A673 (cell line): ENCODE results near the gene ZNF385B. TPM values are rescaled to one million over a fixed set of nuclear protein-coding genes. Genes with fewer than 3 reads are reported as not detected.

Experiments used
- BruUV-seq: library from RNA; stranded (reverse); fragments of 400-500 nt; replicated peaks from 2 replicates; lab custom pipeline; 2021; lab: Mats Ljungman, UMichigan
- CTCF ChIA-PET: fragments of 300-600 bp; sonication (Branson Sonifier 250); formaldehyde crosslinking; loops from one replicate; lab custom pipeline; 2022; ENCODE audit warnings: antibody characterized with exemption; lab: Charles Lee
- POLR2A ChIA-PET: fragments of 300-600 bp; sonication (Branson Sonifier 250); formaldehyde crosslinking; loops from one replicate; lab custom pipeline; 2022; ENCODE audit warnings: antibody characterized with exemption; ENCODE audit not compliant: low non-redundant PET; lab: Charles Lee
- DNase-seq: peaks from one replicate; pipeline ENCODE4 v3.0.0-alpha.2; 2015; ENCODE audit warnings: low spot score
- H3K27ac ChIP-seq: fragments of 200-600 bp; sonication (generic); 2 replicates; pipeline ENCODE4 v1.5.1; 2016; ENCODE audit warnings: mixed run types, low read depth, mild to moderate bottlenecking, mixed read lengths, antibody characterized with exemption, low read length; ENCODE audit not compliant: poor library complexity, severe bottlenecking
- H3K27me3 ChIP-seq: fragments of 200-600 bp; sonication (generic); replicated peaks from 2 replicates; pipeline ENCODE4 v1.6.1; 2017; ENCODE audit warnings: mixed run types, low read depth, mild to moderate bottlenecking, mixed read lengths, antibody characterized with exemption, low read length; ENCODE audit not compliant: insufficient read depth, poor library complexity
- H3K36me3 ChIP-seq: fragments of 200-600 bp; sonication (generic); 2 replicates; pipeline ENCODE4 v1.6.1; 2016; ENCODE audit warnings: mixed run types, mild to moderate bottlenecking, mixed read lengths, antibody characterized with exemption, low read length; ENCODE audit not compliant: insufficient read depth, poor library complexity, severe bottlenecking
- H3K4me1 ChIP-seq: fragments of 200-600 bp; sonication (generic); 2 replicates; pipeline ENCODE4 v1.6.1; 2017; ENCODE audit warnings: mixed run types, mild to moderate bottlenecking, mixed read lengths, antibody characterized with exemption, low read length; ENCODE audit not compliant: insufficient read depth, poor library complexity, severe bottlenecking
- H3K4me3 ChIP-seq: fragments of 200-600 bp; sonication (generic); 2 replicates; pipeline ENCODE4 v1.5.1; 2016; ENCODE audit warnings: low read depth, mixed run types, mild to moderate bottlenecking, mixed read lengths, low read length; ENCODE audit not compliant: poor library complexity, severe bottlenecking
- H3K9me3 ChIP-seq: fragments of 200-600 bp; sonication (generic); 2 replicates; pipeline ENCODE4 v1.6.1; 2016; ENCODE audit warnings: mixed run types, low read depth, mild to moderate bottlenecking, mixed read lengths, antibody characterized with exemption, low read length; ENCODE audit not compliant: poor library complexity, severe bottlenecking
- EZH2 ChIP-seq: fragments of 200-600 bp; sonication (generic); IDR thresholded peaks from 2 replicates; pipeline ENCODE4 v1.6.1; 2017; ENCODE audit warnings: borderline replicate concordance, low read depth, mild to moderate bottlenecking, mixed read lengths, antibody characterized with exemption, low read length; ENCODE audit not compliant: poor library complexity, severe bottlenecking
- intact Hi-C: fragments of 100-400 bp; cut with micrococcal nuclease; formaldehyde crosslinking; loops from one replicate; pipeline ENCODE4 v1.10.0; 2022; ENCODE audit not compliant: unreplicated experiment
- total RNA-seq: library from RNA; stranded (reverse); gene quantifications from 2 replicates; pipeline ENCODE4 v1.2.3, GENCODE V29; 2021
- TF ChIP-seq, protein P1 (sequence below): fragments of 300-800, 200-600 bp; sonication (generic); conservative IDR thresholded peaks from 2 replicates; pipeline ENCODE4 v1.5.1; 2017; ENCODE audit warnings: low read depth, mild to moderate bottlenecking, antibody characterized with exemption, low read length, moderate library complexity, mixed read lengths

The ZNF385B gene
- total RNA-seq, 1 experiment from 2014 or later, result not detected

DNA sequence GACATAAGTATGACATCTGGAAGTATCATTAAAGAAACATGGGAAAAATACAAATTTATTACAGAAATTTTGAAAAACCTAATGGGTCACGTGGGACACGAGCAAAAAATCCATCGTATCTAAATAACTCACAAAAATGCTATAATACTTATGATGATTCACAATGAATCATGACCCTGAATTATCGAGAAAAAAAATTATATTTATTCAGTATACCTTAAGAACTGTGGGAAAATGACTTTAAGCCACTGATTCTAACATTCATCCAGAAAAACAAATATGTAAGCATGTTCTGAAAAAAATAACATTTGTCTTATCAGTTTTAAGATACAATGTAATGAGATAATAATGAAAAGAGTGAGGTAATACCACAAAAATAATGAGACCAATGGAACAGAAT is 51.8 kb downstream of the ZNF385B start:
- CTCF ChIA-PET, result no interaction called here
- Histone ChIP-seq H3K9me3 (no peaks in the 10 kb centered on the region), H3K27me3 (no peaks in the 10 kb centered on the region), H3K4me1 (no peaks in the 10 kb centered on the region), H3K27ac (no peak overlapping the region), H3K4me3 (no peak overlapping the region), H3K36me3 (no peaks in the 10 kb centered on the region)
- no peak for DNase-seq
- no peak for TF ChIP-seq EZH2
- TF ChIP-seq, protein P1, sequence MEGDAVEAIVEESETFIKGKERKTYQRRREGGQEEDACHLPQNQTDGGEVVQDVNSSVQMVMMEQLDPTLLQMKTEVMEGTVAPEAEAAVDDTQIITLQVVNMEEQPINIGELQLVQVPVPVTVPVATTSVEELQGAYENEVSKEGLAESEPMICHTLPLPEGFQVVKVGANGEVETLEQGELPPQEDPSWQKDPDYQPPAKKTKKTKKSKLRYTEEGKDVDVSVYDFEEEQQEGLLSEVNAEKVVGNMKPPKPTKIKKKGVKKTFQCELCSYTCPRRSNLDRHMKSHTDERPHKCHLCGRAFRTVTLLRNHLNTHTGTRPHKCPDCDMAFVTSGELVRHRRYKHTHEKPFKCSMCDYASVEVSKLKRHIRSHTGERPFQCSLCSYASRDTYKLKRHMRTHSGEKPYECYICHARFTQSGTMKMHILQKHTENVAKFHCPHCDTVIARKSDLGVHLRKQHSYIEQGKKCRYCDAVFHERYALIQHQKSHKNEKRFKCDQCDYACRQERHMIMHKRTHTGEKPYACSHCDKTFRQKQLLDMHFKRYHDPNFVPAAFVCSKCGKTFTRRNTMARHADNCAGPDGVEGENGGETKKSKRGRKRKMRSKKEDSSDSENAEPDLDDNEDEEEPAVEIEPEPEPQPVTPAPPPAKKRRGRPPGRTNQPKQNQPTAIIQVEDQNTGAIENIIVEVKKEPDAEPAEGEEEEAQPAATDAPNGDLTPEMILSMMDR, result no peak
- POLR2A ChIA-PET, result no interaction called here
- no TSS peak for BruUV-seq
- intact Hi-C loops, result no loop called here

DNA sequence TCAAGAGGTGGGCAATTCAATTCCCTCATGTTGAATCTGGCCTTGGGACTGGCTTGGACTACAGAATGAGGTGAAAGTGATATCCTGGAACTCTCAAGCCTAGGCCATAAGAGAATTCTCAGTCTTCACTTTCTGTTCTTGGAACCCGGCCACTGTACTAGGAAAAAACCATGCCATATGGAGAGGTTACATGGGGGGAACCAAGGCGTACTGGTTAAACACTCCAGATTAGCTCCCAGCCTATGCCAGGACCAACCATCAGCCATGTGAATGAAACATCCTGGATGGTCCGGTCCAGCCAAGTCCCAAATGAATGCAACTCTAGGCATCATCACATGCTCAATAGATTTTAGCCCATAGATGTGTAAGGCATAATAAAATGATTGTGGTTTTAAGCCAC is 56.4 kb downstream of the ZNF385B start:
- DNase-seq, result no peak
- TF ChIP-seq, protein P1, result no peak
- no peak for TF ChIP-seq EZH2
- no TSS peak for BruUV-seq
- POLR2A ChIA-PET, result no interaction called here
- no peaks in the 10 kb centered on the region for H3K4me1 ChIP-seq
- no peaks in the 10 kb centered on the region for H3K27me3 ChIP-seq
- no peaks in the 10 kb centered on the region for H3K9me3 ChIP-seq
- H3K27ac ChIP-seq, result no peak overlapping the region
- no peaks in the 10 kb centered on the region for H3K36me3 ChIP-seq
- intact Hi-C loops, result no loop called here
- H3K4me3 ChIP-seq, result no peak overlapping the region
- CTCF ChIA-PET, result no interaction called here

DNA sequence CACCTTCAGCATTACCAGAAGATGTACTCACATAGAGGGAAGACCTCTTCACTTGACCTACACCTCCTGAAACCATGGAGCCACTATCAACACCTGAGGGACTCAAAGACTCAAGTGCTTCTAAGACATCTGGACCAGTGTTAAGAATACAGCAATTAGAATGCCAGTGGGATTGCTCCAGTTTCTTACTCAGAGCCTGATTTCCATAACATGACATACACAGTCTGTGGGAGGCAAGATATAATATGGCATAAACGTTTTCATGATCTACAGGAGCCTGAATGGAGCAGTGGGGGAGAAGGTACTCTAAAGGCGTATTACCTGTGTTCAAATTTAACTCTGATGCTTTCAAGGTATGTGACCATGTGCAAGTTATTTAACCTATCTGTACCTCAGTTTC is 57.2 kb downstream of the ZNF385B start:
- no peak overlapping the region for H3K4me3 ChIP-seq
- DNase-seq, result no peak
- H3K27ac ChIP-seq, result no peak overlapping the region
- H3K27me3 ChIP-seq, result peaks cover 6% of the 10 kb centered on the region
- BruUV-seq, result no TSS peak
- ChIA-PET CTCF (no interaction called here), POLR2A (no interaction called here)
- TF ChIP-seq, protein P1, result no peak
- TF ChIP-seq EZH2, result no peak
- H3K36me3 ChIP-seq, result no peaks in the 10 kb centered on the region
- H3K9me3 ChIP-seq, result no peaks in the 10 kb centered on the region
- H3K4me1 ChIP-seq, result no peaks in the 10 kb centered on the region
- intact Hi-C loops, result no loop called here
